Measurements from ENCODE around the gene UNC45A.

DNA sequence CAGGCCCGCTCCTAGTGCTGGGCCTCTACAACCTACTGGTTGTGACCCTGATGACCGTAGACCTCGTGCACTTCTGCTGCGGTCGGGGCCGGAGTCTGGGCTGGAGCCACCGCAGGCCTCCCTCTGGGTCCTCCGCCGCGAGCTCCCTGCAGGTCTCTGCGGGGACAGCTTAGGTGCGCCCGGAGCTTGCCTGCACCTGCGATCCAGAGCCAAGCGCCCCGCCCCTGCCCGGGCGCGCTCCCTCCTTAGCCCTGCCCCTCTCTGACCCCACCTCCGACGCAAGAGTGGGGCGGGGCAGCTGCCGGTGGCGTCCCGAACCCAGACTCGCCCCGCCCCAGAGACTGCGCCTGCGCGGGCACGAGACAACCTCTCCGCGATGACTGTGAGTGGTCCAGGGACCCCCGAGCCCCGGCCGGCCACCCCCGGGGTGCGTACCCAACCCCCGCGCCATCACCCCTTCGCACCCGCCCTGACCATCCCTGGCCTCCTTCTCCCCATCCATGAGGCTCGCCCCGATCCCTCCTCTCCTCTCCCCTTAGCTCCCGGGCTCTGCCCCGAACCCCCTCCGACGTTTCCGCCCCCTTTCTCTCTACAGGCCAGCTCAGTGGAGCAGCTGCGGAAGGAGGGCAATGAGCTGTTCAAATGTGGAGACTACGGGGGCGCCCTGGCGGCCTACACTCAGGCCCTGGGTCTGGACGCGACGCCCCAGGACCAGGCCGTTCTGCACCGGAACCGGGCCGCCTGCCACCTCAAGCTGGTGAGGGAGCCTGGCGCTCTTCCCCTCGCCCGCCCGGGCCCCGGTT, at the start of gene UNC45A:
- TF ChIP-seq, protein P1, sequence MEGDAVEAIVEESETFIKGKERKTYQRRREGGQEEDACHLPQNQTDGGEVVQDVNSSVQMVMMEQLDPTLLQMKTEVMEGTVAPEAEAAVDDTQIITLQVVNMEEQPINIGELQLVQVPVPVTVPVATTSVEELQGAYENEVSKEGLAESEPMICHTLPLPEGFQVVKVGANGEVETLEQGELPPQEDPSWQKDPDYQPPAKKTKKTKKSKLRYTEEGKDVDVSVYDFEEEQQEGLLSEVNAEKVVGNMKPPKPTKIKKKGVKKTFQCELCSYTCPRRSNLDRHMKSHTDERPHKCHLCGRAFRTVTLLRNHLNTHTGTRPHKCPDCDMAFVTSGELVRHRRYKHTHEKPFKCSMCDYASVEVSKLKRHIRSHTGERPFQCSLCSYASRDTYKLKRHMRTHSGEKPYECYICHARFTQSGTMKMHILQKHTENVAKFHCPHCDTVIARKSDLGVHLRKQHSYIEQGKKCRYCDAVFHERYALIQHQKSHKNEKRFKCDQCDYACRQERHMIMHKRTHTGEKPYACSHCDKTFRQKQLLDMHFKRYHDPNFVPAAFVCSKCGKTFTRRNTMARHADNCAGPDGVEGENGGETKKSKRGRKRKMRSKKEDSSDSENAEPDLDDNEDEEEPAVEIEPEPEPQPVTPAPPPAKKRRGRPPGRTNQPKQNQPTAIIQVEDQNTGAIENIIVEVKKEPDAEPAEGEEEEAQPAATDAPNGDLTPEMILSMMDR (IDR thresholded peaks at IDR 0.05; ENCODE audit: low read length): no peak
- TF ChIP-seq EZH2 (optimal IDR thresholded peaks at IDR 0.05; ENCODE audit: low read depth, low read length) (no peak), EZH2phosphoT487 (IDR thresholded peaks at IDR 0.05; ENCODE audit: low read length) (no peak)

All from MM.1S (cell line).